GM23338 (cell line): Measurements from ENCODE around the gene STX1A. TPM values are rescaled to one million over a fixed set of nuclear protein-coding genes. Genes with fewer than 3 reads are reported as not detected.
"Not testable (repeated sequence)": the region's sequence is repeated elsewhere in the genome, so short reads cannot be mapped to it uniquely, and the experiment has no call there.

ENCODE experiments used
- ATAC-seq: fragments of 200-7000 bp; cut with Tn5 transposase; 3 replicates; pipeline ENCODE4 v1.9.1; 2020
- DNase-seq: peaks from one replicate; pipeline ENCODE4 v3.0.0-alpha.2; 2015; ENCODE audit warnings: low spot score
- H2AFZ ChIP-seq: fragments of 200-600 bp; sonication (generic); 2 replicates; pipeline ENCODE4 v1.8.0; 2016; ENCODE audit warnings: antibody characterized with exemption, mild to moderate bottlenecking, moderate library complexity
- H3F3A ChIP-seq: fragments of 200-600 bp; sonication (generic); replicated peaks from 2 replicates; pipeline ENCODE4 v1.8.0; 2017; ENCODE audit warnings: antibody characterized with exemption, mixed run types, low read depth
- H3K27ac ChIP-seq: fragments of 200-600 bp; sonication (generic); 2 replicates; pipeline ENCODE4 v1.6.1; 2016; ENCODE audit warnings: low read depth
- H3K27me3 ChIP-seq: fragments of 200-600 bp; sonication (generic); 2 replicates; pipeline ENCODE4 v1.8.0; 2016; ENCODE audit warnings: mild to moderate bottlenecking, mixed run types, moderate library complexity; ENCODE audit not compliant: insufficient read depth
- H3K36me3 ChIP-seq: fragments of 200-600 bp; sonication (generic); 2 replicates; pipeline ENCODE4 v1.8.0; 2016; ENCODE audit warnings: mild to moderate bottlenecking; ENCODE audit not compliant: insufficient read depth
- H3K4me1 ChIP-seq: fragments of 200-600 bp; sonication (generic); 2 replicates; pipeline ENCODE4 v1.8.0; 2016; ENCODE audit warnings: mild to moderate bottlenecking, moderate library complexity; ENCODE audit not compliant: insufficient read depth
- H3K4me2 ChIP-seq: fragments of 200-600 bp; sonication (generic); 2 replicates; pipeline ENCODE4 v1.7.1; 2017; ENCODE audit warnings: mixed run types
- H3K4me3 ChIP-seq: fragments of 200-600 bp; sonication (generic); 2 replicates; pipeline ENCODE4 v1.6.1; 2016; ENCODE audit warnings: mixed run types
- H3K79me2 ChIP-seq: fragments of 200-600 bp; sonication (generic); replicated peaks from 2 replicates; pipeline ENCODE4 v1.8.0; 2017; ENCODE audit warnings: mild to moderate bottlenecking; ENCODE audit not compliant: insufficient read depth
- H3K9me2 ChIP-seq: fragments of 200-600 bp; sonication (generic); 2 replicates; pipeline ENCODE4 v1.8.0; 2017; ENCODE audit not compliant: insufficient read depth
- H4K20me1 ChIP-seq: fragments of 200-600 bp; sonication (generic); replicated peaks from 2 replicates; pipeline ENCODE4 v1.8.0; 2017; ENCODE audit warnings: mild to moderate bottlenecking; ENCODE audit not compliant: insufficient read depth
- H3K27ac Mint-ChIP-seq: 2 replicates; pipeline ENCODE4 v1.8.0; 2020; ENCODE audit warnings: inconsistent platforms, mild to moderate bottlenecking, moderate library complexity, mixed read lengths
- H3K27me3 Mint-ChIP-seq: 3 replicates; pipeline ENCODE4 v1.8.0; 2022; ENCODE audit warnings: low read depth, mild to moderate bottlenecking, moderate library complexity, mixed read lengths, inconsistent platforms; ENCODE audit not compliant: insufficient read depth, poor library complexity
- H3K36me3 Mint-ChIP-seq: 3 replicates; pipeline ENCODE4 v1.8.0; 2021; ENCODE audit warnings: low read depth, mild to moderate bottlenecking, inconsistent platforms, moderate library complexity, mixed read lengths
- H3K4me1 Mint-ChIP-seq: 3 replicates; pipeline ENCODE4 v1.8.0; 2020; ENCODE audit warnings: mild to moderate bottlenecking, inconsistent platforms, mixed read lengths
- H3K4me3 Mint-ChIP-seq: 3 replicates; pipeline ENCODE4 v1.8.0; 2021; ENCODE audit warnings: moderate library complexity, mild to moderate bottlenecking, inconsistent platforms, mixed read lengths
- H3K9me3 Mint-ChIP-seq: 3 replicates; pipeline ENCODE4 v1.8.0; 2020; ENCODE audit warnings: moderate library complexity, mild to moderate bottlenecking, inconsistent platforms, mixed read lengths
- EZH2 ChIP-seq: fragments of 200-600 bp; sonication (generic); IDR thresholded peaks from one replicate; pipeline ENCODE4 v1.8.0; 2017; ENCODE audit warnings: antibody characterized with exemption, mild to moderate bottlenecking, low read depth; ENCODE audit not compliant: unreplicated experiment
- EZH2phosphoT487 ChIP-seq: fragments of 200-600 bp; sonication (generic); IDR thresholded peaks from one replicate; pipeline ENCODE4 v1.8.1; 2018; ENCODE audit warnings: antibody characterized with exemption; ENCODE audit not compliant: unreplicated experiment
- JUNB ChIP-seq: IDR thresholded peaks from one replicate; pipeline ENCODE4 v1.6.1; 2016; ENCODE audit warnings: antibody characterized with exemption; ENCODE audit not compliant: unreplicated experiment
- NANOG ChIP-seq: IDR thresholded peaks from 2 replicates; pipeline ENCODE4 v1.6.1; 2016; ENCODE audit warnings: antibody characterized with exemption, borderline replicate concordance
- POLR2AphosphoS5 ChIP-seq: IDR thresholded peaks from 2 replicates; pipeline ENCODE4 v1.6.1; 2016; ENCODE audit warnings: antibody characterized with exemption, low read depth
- ZNF114 ChIP-seq: fragments of 250-450 bp; sonication (Bioruptor Pico); IDR thresholded peaks from 2 replicates; pipeline ENCODE4 v1.5.0; 2020; ENCODE audit warnings: mild to moderate bottlenecking, moderate library complexity
- ZNF331 ChIP-seq: fragments of 250-450 bp; sonication (Bioruptor Pico); IDR thresholded peaks from 2 replicates; pipeline ENCODE4 v1.5.0; 2020; ENCODE audit warnings: low read depth, mild to moderate bottlenecking, moderate library complexity
- ZNF462 ChIP-seq: fragments of 250-450 bp; sonication (Bioruptor Pico); IDR thresholded peaks from 2 replicates; pipeline ENCODE4 v1.5.0; 2020; ENCODE audit warnings: mild to moderate bottlenecking, moderate library complexity
- polyA plus RNA-seq: library from polyadenylated mRNA; unstranded; fragments of >200 nt; fragmentation: Nextera tagmentation; extraction: Ambion mirVana; gene quantifications from 2 replicates; pipeline ENCODE4 v1.2.1, GENCODE V29; 2016
- total RNA-seq: library from RNA; depleted of rRNA; stranded (reverse); fragments of >200 nt; shearing (Covaris generic); gene quantifications from 2 replicates; pipeline ENCODE4 v1.2.3, GENCODE V29; 2014
- TF ChIP-seq, protein P1 (sequence below): IDR thresholded peaks from one replicate; pipeline ENCODE4 v1.6.1; 2018; ENCODE audit warnings: antibody characterized with exemption; ENCODE audit not compliant: unreplicated experiment

Gene STX1A
- total and polyA plus RNA-seq, 2 experiments from 2014 or later, result 9.1 to 19.8 TPM

GRCh38 chr7:73663033-73663432 lies 56.4 kb downstream of the STX1A start:
- Mint-ChIP-seq H3K4me3 (no peak overlapping the region; the same call in 2 of the 3 replicates), H3K27ac (no peak overlapping the region), H3K36me3 (peaks cover 4% of the 10 kb centered on the region; the same call in 2 of the 3 replicates), H3K4me1 (peaks cover 6% of the 10 kb centered on the region; the same call in 2 of the 3 replicates), H3K9me3 (peaks cover 12% of the 10 kb centered on the region; the same call in 2 of the 3 replicates), H3K27me3 (peaks cover 11% of the 10 kb centered on the region)
- Histone ChIP-seq H3K4me3 (no peak overlapping the region), H3F3A (0 out of 2 replicates have a peak, but pooled peaks cover 3% of the 10 kb centered on the region), H3K27ac (no peak overlapping the region), H3K4me2 (no peak overlapping the region), H4K20me1 (no peaks in the 10 kb centered on the region), H2AFZ (no peak overlapping the region), H3K4me1 (no peaks in the 10 kb centered on the region; the same call in 1 of the 2 replicates), H3K9me2 (no peaks in the 10 kb centered on the region), H3K27me3 (peaks cover 2% of the 10 kb centered on the region; the same call in 1 of the 2 replicates), H3K79me2 (no peaks in the 10 kb centered on the region), H3K36me3 (no peaks in the 10 kb centered on the region)
- ATAC-seq (no peak), DNase-seq (no peak)
- TF ChIP-seq NANOG, result no peak
- TF ChIP-seq ZNF462, result no peak
- TF ChIP-seq, protein P1, sequence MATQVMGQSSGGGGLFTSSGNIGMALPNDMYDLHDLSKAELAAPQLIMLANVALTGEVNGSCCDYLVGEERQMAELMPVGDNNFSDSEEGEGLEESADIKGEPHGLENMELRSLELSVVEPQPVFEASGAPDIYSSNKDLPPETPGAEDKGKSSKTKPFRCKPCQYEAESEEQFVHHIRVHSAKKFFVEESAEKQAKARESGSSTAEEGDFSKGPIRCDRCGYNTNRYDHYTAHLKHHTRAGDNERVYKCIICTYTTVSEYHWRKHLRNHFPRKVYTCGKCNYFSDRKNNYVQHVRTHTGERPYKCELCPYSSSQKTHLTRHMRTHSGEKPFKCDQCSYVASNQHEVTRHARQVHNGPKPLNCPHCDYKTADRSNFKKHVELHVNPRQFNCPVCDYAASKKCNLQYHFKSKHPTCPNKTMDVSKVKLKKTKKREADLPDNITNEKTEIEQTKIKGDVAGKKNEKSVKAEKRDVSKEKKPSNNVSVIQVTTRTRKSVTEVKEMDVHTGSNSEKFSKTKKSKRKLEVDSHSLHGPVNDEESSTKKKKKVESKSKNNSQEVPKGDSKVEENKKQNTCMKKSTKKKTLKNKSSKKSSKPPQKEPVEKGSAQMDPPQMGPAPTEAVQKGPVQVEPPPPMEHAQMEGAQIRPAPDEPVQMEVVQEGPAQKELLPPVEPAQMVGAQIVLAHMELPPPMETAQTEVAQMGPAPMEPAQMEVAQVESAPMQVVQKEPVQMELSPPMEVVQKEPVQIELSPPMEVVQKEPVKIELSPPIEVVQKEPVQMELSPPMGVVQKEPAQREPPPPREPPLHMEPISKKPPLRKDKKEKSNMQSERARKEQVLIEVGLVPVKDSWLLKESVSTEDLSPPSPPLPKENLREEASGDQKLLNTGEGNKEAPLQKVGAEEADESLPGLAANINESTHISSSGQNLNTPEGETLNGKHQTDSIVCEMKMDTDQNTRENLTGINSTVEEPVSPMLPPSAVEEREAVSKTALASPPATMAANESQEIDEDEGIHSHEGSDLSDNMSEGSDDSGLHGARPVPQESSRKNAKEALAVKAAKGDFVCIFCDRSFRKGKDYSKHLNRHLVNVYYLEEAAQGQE, result no peak
- TF ChIP-seq ZNF114 (CRISPR knock-in tag), result no peak
- TF ChIP-seq POLR2AphosphoS5, result no peak
- no peak for TF ChIP-seq EZH2
- no peak for TF ChIP-seq JUNB
- no peak for TF ChIP-seq ZNF331 (CRISPR knock-in tag)
- no peak for TF ChIP-seq EZH2phosphoT487

DNA sequence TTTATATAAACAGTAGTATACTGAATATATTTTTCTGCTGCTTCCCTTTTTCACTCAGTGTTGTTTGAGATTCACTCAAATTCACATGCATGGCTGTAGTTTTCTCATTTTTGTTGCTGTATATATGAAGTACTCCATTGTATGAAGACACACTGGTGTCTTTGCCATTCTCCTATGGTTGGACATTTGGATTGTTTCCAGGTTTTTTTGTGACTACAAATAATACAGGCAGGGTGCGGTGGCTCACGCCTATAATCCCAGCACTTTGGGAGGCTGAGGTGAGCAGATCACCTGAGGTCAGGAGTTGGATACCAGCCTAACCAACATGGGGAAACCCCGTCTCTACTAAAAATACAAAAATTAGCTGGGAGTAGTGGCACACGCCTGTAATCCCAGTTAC lies 58.9 kb downstream of the STX1A start:
- H2AFZ ChIP-seq, H3K4me1 Mint-ChIP-seq, H3K4me3 ChIP-seq, H3K36me3 ChIP-seq, H3K4me1 ChIP-seq, H3K36me3 Mint-ChIP-seq, H3K4me3 Mint-ChIP-seq, H3K27ac Mint-ChIP-seq, H4K20me1 ChIP-seq, H3K4me2 ChIP-seq, H3K9me2 ChIP-seq, DNase-seq, H3K27ac ChIP-seq, ATAC-seq, H3K27me3 Mint-ChIP-seq, H3K79me2 ChIP-seq, H3K27me3 ChIP-seq, H3F3A ChIP-seq: not testable (repeated sequence)
- peaks cover 13% of the 10 kb centered on the region; the same call in 2 of the 3 replicates for H3K9me3 Mint-ChIP-seq
